ENCODE data around the gene PWWP2B.

PWWP2B gene

GRCh38 chr10:132446661-132447445 is 49.9 kb downstream of the PWWP2B start:
- H3K4me3 ChIP-seq (ENCODE audit: low read depth, low read length), result peak overlapping the region; percentile 43
- DNase-seq (ENCODE audit: low read depth), result peak; percentile 95
- peak; percentile 68 for TF ChIP-seq MYC (IDR thresholded peaks at IDR 0.05; ENCODE audit: low read depth, low read length)
- TF ChIP-seq, protein P1, sequence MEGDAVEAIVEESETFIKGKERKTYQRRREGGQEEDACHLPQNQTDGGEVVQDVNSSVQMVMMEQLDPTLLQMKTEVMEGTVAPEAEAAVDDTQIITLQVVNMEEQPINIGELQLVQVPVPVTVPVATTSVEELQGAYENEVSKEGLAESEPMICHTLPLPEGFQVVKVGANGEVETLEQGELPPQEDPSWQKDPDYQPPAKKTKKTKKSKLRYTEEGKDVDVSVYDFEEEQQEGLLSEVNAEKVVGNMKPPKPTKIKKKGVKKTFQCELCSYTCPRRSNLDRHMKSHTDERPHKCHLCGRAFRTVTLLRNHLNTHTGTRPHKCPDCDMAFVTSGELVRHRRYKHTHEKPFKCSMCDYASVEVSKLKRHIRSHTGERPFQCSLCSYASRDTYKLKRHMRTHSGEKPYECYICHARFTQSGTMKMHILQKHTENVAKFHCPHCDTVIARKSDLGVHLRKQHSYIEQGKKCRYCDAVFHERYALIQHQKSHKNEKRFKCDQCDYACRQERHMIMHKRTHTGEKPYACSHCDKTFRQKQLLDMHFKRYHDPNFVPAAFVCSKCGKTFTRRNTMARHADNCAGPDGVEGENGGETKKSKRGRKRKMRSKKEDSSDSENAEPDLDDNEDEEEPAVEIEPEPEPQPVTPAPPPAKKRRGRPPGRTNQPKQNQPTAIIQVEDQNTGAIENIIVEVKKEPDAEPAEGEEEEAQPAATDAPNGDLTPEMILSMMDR (IDR thresholded peaks at IDR 0.05; ENCODE audit: low read depth, low read length), result peak; percentile 65
- TF ChIP-seq MAX (IDR thresholded peaks at IDR 0.05; ENCODE audit: low read depth, low read length), result peak; percentile 79
- TF ChIP-seq POLR2A (IDR thresholded peaks at IDR 0.05; ENCODE audit: extremely low read depth, insufficient read length), result peak; percentile 59

DNA sequence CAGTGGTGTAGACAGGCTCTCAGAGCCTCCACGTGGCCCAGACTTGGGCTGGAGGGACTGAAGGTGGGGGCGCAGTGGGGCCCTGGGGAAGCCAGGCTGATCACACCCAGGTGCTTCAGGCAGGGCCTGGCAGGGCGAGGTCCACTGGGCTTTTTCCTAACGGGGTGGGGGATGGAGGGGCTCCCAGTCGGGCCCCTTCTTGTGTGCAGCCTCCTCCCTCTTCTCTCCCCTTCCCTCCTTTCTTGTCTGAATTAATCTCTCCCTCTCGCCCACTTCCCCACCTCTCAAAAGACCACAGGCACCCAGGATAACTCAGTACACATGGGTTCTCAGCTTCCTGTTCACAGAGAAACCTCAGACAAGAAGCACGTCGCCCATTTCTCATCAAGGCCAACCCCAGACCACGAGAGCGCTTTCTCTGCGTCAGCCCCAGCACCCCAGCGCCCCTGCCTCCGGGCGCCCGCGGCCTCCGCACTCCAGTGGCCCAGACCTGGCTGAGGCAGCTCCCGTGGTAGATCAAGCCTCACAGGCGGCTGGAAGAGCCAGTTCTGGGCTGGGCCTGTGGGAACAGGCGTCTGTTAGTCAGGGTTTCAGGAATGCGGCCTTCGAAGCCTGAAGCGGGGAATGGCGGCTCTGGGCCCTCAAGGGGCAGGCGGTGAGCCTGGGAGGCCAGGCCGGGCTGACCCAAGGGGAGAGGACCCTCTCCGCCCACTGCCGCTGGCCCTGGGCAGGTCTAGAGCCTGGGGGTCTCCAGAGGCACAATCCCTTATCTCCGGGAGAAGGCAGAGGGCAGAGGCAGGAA is 50.6 kb downstream of the PWWP2B start:
- peak overlapping the region; percentile 43 for H3K4me3 ChIP-seq (ENCODE audit: low read depth, low read length)
- DNase-seq (ENCODE audit: low read depth), result peak; percentile 87
- TF ChIP-seq, protein P1 (IDR thresholded peaks at IDR 0.05; ENCODE audit: low read depth, low read length), result no peak
- TF ChIP-seq MAX (IDR thresholded peaks at IDR 0.05; ENCODE audit: low read depth, low read length), result peak; percentile 65
- TF ChIP-seq MYC (IDR thresholded peaks at IDR 0.05; ENCODE audit: low read depth, low read length), result peak; percentile 49; the same call in 1 of the 2 replicates
- no peak for TF ChIP-seq POLR2A (IDR thresholded peaks at IDR 0.05; ENCODE audit: extremely low read depth, insufficient read length)

- peak; percentile 57 for DNase-seq (ENCODE audit: low read depth)
- no peak overlapping the region for H3K4me3 ChIP-seq (ENCODE audit: low read depth, low read length)
- TF ChIP-seq MYC (IDR thresholded peaks at IDR 0.05; ENCODE audit: low read depth, low read length) (no peak), POLR2A (IDR thresholded peaks at IDR 0.05; ENCODE audit: extremely low read depth, insufficient read length) (no peak), MAX (IDR thresholded peaks at IDR 0.05; ENCODE audit: low read depth, low read length) (no peak)
- TF ChIP-seq, protein P1 (IDR thresholded peaks at IDR 0.05; ENCODE audit: low read depth, low read length), result no peak
These were observed 51.3 kb downstream of the PWWP2B start for GRCh38 chr10:132448248-132448731.

GRCh38 chr10:132449051-132449810 is 52.2 kb downstream of the PWWP2B start:
- TF ChIP-seq, protein P1 (IDR thresholded peaks at IDR 0.05; ENCODE audit: low read depth, low read length), result no peak
- peak; percentile 32 for DNase-seq (ENCODE audit: low read depth)
- no peak overlapping the region for H3K4me3 ChIP-seq (ENCODE audit: low read depth, low read length)

DNA sequence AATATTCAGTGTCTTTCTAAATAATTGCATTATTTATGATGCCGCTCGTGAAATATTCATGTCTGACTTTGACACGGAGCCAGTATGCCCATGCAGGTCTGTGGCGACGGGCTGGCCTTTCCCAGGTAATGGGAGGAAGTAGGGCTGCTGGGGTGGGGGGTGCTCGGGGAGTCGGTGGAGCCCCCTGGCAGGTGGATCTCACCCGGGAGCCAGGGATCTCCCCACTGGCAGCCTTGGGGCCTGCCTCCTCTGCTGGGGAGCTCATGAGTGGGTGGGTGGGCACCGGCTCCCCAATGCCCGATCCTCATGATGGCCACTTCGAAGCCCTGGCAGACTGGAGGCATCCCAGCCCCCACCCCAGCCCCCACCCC is 52.8 kb downstream of the PWWP2B start:
- no peak overlapping the region for H3K4me3 ChIP-seq (ENCODE audit: low read depth, low read length)
- TF ChIP-seq, protein P1 (IDR thresholded peaks at IDR 0.05; ENCODE audit: low read depth, low read length), result no peak
- no peak for TF ChIP-seq MAX (IDR thresholded peaks at IDR 0.05; ENCODE audit: low read depth, low read length)
- no peak for TF ChIP-seq MYC (IDR thresholded peaks at IDR 0.05; ENCODE audit: low read depth, low read length)
- no peak for TF ChIP-seq POLR2A (IDR thresholded peaks at IDR 0.05; ENCODE audit: extremely low read depth, insufficient read length)
- DNase-seq (ENCODE audit: low read depth), result no peak

Data from NB4 (cell line).